ENCODE results near the gene NMS. TPM values are rescaled to one million over a fixed set of nuclear protein-coding genes. Genes with fewer than 3 reads are reported as not detected.

Gene NMS
- total and polyA plus RNA-seq, 2 of the 13 experiments (the other 11 are each of a cell fraction or from before 2014, with no cell fraction given) = not detected

DNA sequence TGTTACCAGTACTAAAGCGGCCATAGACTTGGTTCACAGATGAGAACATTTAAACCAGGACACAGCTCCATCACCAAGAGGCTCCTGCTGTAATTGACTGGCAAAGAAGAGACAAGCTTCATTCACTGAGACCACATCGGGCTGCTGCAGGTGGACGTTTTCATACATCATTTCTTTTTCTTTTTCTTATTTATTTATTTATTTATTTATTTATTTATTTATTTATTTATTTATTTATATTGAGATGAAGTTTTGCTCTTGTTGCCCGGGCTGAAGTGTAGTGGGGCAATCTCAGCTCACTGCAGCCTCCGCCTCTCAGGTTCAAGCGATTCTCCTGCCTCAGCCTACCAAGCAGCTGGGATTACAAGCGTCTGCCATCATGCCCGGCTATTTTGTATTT, 58.9 kb downstream of the NMS start:
- H4K20me1 ChIP-seq (ENCODE audit: insufficient read depth, low read length) = no peaks in the 10 kb centered on the region
- no peaks in the 10 kb centered on the region for H3K4me1 ChIP-seq (ENCODE audit: insufficient read depth, low read length)
- TF ChIP-seq SAP130 (CRISPR knock-in tag; IDR thresholded peaks at IDR 0.05; ENCODE audit: low read depth) (no peak), ZNF737 (CRISPR knock-in tag; IDR thresholded peaks at IDR 0.05; ENCODE audit: borderline replicate concordance) (no peak), TOE1 (CRISPR knock-in tag; IDR thresholded peaks at IDR 0.05) (no peak), MIER3 (CRISPR knock-in tag; IDR thresholded peaks at IDR 0.05; ENCODE audit: borderline replicate concordance) (no peak), DNMT3B (CRISPR knock-in tag; conservative IDR thresholded peaks at IDR 0.05) (no peak), ZNF138 (CRISPR knock-in tag; IDR thresholded peaks at IDR 0.05; ENCODE audit: low read depth) (no peak), SNRNP70 (IDR thresholded peaks at IDR 0.05; ENCODE audit: low read depth, low read length) (no peak), CAMTA2 (CRISPR knock-in tag; IDR thresholded peaks at IDR 0.05; ENCODE audit: borderline replicate concordance) (no peak), POLR2AphosphoS5 (IDR thresholded peaks at IDR 0.05; ENCODE audit: low read depth, low read length) (no peak), MYNN (CRISPR knock-in tag; IDR thresholded peaks at IDR 0.05; ENCODE audit: low read depth) (no peak), AGO1 (IDR thresholded peaks at IDR 0.05; ENCODE audit: low read depth, low read length, poor library complexity, severe bottlenecking) (no peak), HNF4G (IDR thresholded peaks at IDR 0.05; ENCODE audit: borderline replicate concordance, low read depth, low read length) (no peak), HNF4G (CRISPR knock-in tag; IDR thresholded peaks at IDR 0.05; ENCODE audit: borderline replicate concordance, low read depth) (no peak), POLR2A (IDR thresholded peaks at IDR 0.05; ENCODE audit: insufficient read depth in 1 of 2, low read depth in 2 of 2, low read length in 2 of 2) (no peak)
- TF ChIP-seq, protein P1, sequence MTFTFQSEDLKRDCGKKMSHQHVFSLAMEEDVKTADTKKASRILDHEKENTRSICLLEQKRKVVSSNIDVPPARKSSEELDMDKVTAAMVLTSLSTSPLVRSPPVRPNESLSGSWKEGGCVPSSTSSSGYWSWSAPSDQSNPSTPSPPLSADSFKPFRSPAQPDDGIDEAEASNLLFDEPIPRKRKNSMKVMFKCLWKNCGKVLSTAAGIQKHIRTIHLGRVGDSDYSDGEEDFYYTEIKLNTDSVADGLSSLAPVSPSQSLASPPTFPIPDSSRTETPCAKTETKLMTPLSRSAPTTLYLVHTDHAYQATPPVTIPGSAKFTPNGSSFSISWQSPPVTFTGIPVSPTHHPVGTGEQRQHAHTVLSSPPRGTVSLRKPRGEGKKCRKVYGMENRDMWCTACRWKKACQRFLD (CRISPR knock-in tag; IDR thresholded peaks at IDR 0.05; ENCODE audit: borderline replicate concordance) = no peak
- TF ChIP-seq, protein P2, sequence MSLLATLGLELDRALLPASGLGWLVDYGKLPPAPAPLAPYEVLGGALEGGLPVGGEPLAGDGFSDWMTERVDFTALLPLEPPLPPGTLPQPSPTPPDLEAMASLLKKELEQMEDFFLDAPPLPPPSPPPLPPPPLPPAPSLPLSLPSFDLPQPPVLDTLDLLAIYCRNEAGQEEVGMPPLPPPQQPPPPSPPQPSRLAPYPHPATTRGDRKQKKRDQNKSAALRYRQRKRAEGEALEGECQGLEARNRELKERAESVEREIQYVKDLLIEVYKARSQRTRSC (CRISPR knock-in tag; IDR thresholded peaks at IDR 0.05; ENCODE audit: low read depth) = no peak
- TF ChIP-seq, protein P3, sequence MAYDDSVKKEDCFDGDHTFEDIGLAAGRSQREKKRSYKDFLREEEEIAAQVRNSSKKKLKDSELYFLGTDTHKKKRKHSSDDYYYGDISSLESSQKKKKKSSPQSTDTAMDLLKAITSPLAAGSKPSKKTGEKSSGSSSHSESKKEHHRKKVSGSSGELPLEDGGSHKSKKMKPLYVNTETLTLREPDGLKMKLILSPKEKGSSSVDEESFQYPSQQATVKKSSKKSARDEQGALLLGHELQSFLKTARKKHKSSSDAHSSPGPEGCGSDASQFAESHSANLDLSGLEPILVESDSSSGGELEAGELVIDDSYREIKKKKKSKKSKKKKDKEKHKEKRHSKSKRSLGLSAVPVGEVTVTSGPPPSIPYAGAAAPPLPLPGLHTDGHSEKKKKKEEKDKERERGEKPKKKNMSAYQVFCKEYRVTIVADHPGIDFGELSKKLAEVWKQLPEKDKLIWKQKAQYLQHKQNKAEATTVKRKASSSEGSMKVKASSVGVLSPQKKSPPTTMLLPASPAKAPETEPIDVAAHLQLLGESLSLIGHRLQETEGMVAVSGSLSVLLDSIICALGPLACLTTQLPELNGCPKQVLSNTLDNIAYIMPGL (CRISPR knock-in tag; IDR thresholded peaks at IDR 0.05; ENCODE audit: borderline replicate concordance in 1 of 2, low read depth in 1 of 2) = no peak
- TF ChIP-seq, protein P4, sequence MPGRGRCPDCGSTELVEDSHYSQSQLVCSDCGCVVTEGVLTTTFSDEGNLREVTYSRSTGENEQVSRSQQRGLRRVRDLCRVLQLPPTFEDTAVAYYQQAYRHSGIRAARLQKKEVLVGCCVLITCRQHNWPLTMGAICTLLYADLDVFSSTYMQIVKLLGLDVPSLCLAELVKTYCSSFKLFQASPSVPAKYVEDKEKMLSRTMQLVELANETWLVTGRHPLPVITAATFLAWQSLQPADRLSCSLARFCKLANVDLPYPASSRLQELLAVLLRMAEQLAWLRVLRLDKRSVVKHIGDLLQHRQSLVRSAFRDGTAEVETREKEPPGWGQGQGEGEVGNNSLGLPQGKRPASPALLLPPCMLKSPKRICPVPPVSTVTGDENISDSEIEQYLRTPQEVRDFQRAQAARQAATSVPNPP (CRISPR knock-in tag; IDR thresholded peaks at IDR 0.05) = no peak
- TF ChIP-seq, protein P5, sequence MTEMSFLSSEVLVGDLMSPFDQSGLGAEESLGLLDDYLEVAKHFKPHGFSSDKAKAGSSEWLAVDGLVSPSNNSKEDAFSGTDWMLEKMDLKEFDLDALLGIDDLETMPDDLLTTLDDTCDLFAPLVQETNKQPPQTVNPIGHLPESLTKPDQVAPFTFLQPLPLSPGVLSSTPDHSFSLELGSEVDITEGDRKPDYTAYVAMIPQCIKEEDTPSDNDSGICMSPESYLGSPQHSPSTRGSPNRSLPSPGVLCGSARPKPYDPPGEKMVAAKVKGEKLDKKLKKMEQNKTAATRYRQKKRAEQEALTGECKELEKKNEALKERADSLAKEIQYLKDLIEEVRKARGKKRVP (CRISPR knock-in tag; IDR thresholded peaks at IDR 0.05) = no peak
- intact Hi-C loops (cut with micrococcal nuclease; ENCODE audit: unreplicated experiment) (no loop called here), in situ Hi-C loops (cut with HindIII; ENCODE audit: extremely low pct_ligation_motif_present, low pct_unique_long_range_greater_than_20kb) (no loop called here)
- FAIRE-seq (no peak), ATAC-seq (no peak), DNase-seq (ENCODE audit: low spot score) (no peak)
- peaks cover 2 to 22% of the 10 kb centered on the region in 2 experiments for H3K27me3 ChIP-seq (ENCODE audit: control insufficient read depth in 1 of 2, insufficient read depth in 2 of 2, low read length in 2 of 2)
- H3K36me3 ChIP-seq (replicated peaks in 1 of 2; ENCODE audit: control insufficient read depth in 1 of 2, insufficient read depth in 2 of 2, low read length in 2 of 2) = no peaks in the 10 kb centered on the region
- ChIA-PET CTCF (ENCODE audit: low intra/inter-chr PET ratio, low total read pairs) (no interaction called here), POLR2A (no interaction called here)
- no peak overlapping the region for H3K9ac ChIP-seq (ENCODE audit: insufficient read depth, low read depth, low read length)
- no TSS peak for BruUV-seq (replicated peaks)
- no peaks in the 10 kb centered on the region for H3K9me3 ChIP-seq (ENCODE audit: low read length)
- 45% methylated on average over 8 of the region's 8 CpGs for WGBS (ENCODE audit: low lambda C conversion rate)
- H3K79me2 ChIP-seq (ENCODE audit: insufficient read depth, low read length) = no peaks in the 10 kb centered on the region
- H3K4me3 ChIP-seq (replicated peaks in 1 of 3; ENCODE audit: insufficient read depth in 1 of 3, low read depth in 2 of 3, low read length in 3 of 3) = no peak overlapping the region
- no peak overlapping the region for H3K27ac ChIP-seq (ENCODE audit: extremely low read length, insufficient read depth, low read length)
- H2AFZ ChIP-seq (ENCODE audit: low read length) = no peak overlapping the region
- no peak overlapping the region for H3K4me2 ChIP-seq (ENCODE audit: low read depth, low read length)
